Activated CD4-positive, alpha-beta T cell treated with anti-CD3 and anti-CD28 coated beads, Interleukin-2, amount 10 ng/mL, durations not matched to agents 24 days and 14 days (primary cell): ENCODE results near the gene ZNF525. TPM values are rescaled to one million over a fixed set of nuclear protein-coding genes. Genes with fewer than 3 reads are reported as not detected.
"Not testable (repeated sequence)": the region's sequence is repeated elsewhere in the genome, so short reads cannot be mapped to it uniquely, and the experiment has no call there.

Experiments
- DNase-seq: peaks from one replicate; pipeline ENCODE4 v3.0.0; 2022
- H3K27ac Mint-ChIP-seq: one replicate; pipeline ENCODE4 v1.8.0; 2022; ENCODE audit warnings: mild to moderate bottlenecking, mixed read lengths
- H3K27me3 Mint-ChIP-seq: one replicate; pipeline ENCODE4 v1.8.0; 2022; ENCODE audit warnings: mixed read lengths
- H3K36me3 Mint-ChIP-seq: one replicate; pipeline ENCODE4 v1.8.0; 2022; ENCODE audit warnings: low read depth, mild to moderate bottlenecking, mixed read lengths
- H3K4me1 Mint-ChIP-seq: one replicate; pipeline ENCODE4 v1.8.0; 2021; ENCODE audit warnings: mixed read lengths
- H3K4me3 Mint-ChIP-seq: one replicate; pipeline ENCODE4 v1.8.0; 2022; ENCODE audit warnings: mild to moderate bottlenecking, moderate library complexity, mixed read lengths
- H3K9me3 Mint-ChIP-seq: one replicate; pipeline ENCODE4 v1.8.0; 2021; ENCODE audit warnings: mixed read lengths
- intact Hi-C: fragments of 100-400 bp; cut with micrococcal nuclease; formaldehyde crosslinking; loops from one replicate; pipeline ENCODE4 v1.15.1; 2023
- total RNA-seq: library from RNA; stranded (reverse); gene quantifications from 2 replicates; pipeline ENCODE4 v1.2.3, GENCODE V29; 2022

The ZNF525 gene
- total RNA-seq: 18.3 and 19.4 TPM in 2 replicates

DNA sequence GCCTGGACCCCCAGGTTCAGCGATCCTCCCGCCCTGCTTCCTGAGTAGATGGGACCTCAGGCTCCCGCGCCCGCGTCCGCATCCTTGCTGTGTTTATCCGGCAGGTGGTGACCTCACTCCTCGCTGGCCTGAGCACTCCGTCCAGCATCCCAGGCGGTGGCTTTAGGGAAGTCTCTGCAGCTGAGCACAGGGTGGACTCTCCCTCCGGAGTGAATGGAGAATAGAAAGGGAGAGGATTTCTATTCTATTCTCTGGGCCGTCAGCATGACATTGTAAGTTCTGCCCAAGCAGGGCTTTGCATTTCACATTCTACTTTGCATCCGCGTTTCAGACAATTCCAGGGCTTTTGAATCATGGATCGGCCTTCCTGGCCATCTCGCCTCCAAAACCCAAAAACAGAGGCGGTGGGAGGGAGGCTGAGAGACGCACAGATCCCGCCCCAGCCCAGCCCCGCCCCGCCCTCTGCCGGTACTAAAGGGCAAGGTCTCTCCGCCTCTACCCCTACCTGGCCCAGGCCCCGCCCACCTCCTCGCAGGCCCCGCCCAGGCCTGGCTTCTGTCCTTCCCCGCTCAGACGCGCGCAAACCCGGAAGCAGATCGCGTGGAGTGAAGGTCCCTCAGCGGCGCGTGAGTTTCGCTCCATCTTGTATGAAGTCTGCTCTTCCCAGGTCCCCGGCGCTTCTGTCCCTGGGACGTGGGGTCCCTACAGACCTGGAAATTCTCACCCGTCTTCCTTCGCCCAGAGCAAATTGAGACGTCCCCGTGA is at the start of gene ZNF525:
Gene ZNF525 (plus strand): TSS at position 572 of the 765 bp plus-strand sequence. CDS start 6,577 bp downstream, outside the sequence.
- Mint-ChIP-seq H3K4me1 (peaks cover 15% of the 10 kb centered on the region), H3K36me3 (peaks cover 28% of the 10 kb centered on the region), H3K27ac (peak within 1 kb of the TSS; percentile 95), H3K4me3 (peak within 1 kb of the TSS; percentile 95), H3K27me3 (no peaks in the 10 kb centered on the region), H3K9me3 (peaks cover 19% of the 10 kb centered on the region)
- peak; percentile 99 for DNase-seq
- intact Hi-C loops: loop anchor here (1.0 kb wide), 4 partner anchors 30 to 262 kb away; partner anchors contain the start of genes ZNF160, ZNF765 and ZNF845

DNA sequence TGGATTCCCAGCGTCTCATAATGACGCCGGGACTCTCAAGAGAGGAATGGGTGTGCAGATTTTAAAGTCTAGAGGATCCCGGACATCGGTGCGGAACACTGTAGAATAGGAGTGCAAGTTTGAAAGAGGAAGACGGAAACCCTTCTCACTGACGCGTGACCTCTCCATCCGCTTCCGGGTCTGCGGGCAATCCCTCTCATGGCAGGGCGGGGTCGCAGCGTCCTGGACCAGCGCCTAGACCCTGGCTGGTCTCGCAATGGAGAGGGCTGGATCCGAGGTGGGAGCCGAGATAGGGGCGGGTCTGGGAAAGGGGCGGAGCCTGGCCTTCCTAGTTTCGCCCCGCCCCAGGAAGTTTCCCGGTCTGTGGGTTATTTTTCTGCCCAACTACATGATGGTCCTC is 36.5 kb upstream of the ZNF525 start:
- Mint-ChIP-seq H3K27ac (no peak overlapping the region), H3K36me3 (peaks cover 3% of the 10 kb centered on the region), H3K9me3 (peaks cover 32% of the 10 kb centered on the region), H3K4me3 (peak overlapping the region; percentile 28), H3K27me3 (no peaks in the 10 kb centered on the region), H3K4me1 (peaks cover 3% of the 10 kb centered on the region)
- intact Hi-C loops: no loop called here
- no peak for DNase-seq

DNA sequence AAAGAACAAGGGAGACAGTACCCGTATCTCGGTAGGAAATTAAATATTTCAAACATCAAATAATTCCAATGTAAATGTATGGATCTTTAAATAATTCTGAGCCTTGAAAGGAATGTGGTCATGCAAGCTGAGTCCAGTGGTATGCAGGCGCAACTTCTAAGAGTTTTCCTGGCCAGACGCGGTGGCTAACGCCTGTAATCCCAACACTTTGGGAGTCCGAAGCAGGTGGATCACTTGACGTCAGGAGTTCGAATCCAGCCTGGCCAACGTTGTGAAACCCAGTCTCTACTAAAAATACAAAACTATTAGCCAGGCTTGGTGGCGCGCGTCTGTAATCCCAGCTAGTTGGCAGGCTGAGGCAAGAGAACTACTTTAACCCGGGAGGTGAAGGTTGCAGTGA is 33.0 kb upstream of the ZNF525 start:
- intact Hi-C loops: no loop called here
- Mint-ChIP-seq H3K4me3 (peak overlapping the region; percentile 89), H3K36me3 (peaks cover 22% of the 10 kb centered on the region), H3K27me3 (no peaks in the 10 kb centered on the region), H3K27ac (no peak overlapping the region), H3K9me3 (peaks cover 28% of the 10 kb centered on the region), H3K4me1 (peaks cover 11% of the 10 kb centered on the region)
- DNase-seq: no peak

DNA sequence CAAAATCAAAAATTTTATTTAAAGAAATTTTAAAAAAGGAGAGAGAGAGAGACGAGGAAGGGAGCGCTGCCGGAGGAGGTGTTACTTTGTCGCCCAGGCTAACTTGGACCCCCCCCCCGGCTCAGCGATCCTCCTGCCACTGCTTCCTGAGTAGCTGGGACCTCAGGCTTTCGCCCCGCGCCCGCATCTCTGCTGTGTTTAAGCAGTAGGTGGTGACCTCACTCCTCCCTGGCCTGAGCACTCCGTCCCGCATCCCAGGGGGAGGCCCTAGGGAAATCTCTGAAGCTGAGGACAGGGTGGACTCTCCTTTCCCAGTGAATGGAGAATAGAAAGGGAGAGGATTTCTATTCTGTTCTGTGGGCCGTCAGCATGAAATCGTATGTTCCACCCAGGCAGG is 32.4 kb upstream of the ZNF525 start:
- intact Hi-C loops: loop anchor here (1.0 kb wide), 5 partner anchors 32 to 598 kb away; partner anchors contain the start of genes ZNF160, ZNF525, ZNF611 and ZNF665
- H3K27me3 Mint-ChIP-seq: no peaks in the 10 kb centered on the region
- peaks cover 29% of the 10 kb centered on the region for H3K9me3 Mint-ChIP-seq
- peak overlapping the region; percentile 41 for H3K27ac Mint-ChIP-seq
- DNase-seq: peak; percentile 78
- peaks cover 11% of the 10 kb centered on the region for H3K4me1 Mint-ChIP-seq
- peak overlapping the region; percentile 89 for H3K4me3 Mint-ChIP-seq
- peaks cover 27% of the 10 kb centered on the region for H3K36me3 Mint-ChIP-seq

DNA sequence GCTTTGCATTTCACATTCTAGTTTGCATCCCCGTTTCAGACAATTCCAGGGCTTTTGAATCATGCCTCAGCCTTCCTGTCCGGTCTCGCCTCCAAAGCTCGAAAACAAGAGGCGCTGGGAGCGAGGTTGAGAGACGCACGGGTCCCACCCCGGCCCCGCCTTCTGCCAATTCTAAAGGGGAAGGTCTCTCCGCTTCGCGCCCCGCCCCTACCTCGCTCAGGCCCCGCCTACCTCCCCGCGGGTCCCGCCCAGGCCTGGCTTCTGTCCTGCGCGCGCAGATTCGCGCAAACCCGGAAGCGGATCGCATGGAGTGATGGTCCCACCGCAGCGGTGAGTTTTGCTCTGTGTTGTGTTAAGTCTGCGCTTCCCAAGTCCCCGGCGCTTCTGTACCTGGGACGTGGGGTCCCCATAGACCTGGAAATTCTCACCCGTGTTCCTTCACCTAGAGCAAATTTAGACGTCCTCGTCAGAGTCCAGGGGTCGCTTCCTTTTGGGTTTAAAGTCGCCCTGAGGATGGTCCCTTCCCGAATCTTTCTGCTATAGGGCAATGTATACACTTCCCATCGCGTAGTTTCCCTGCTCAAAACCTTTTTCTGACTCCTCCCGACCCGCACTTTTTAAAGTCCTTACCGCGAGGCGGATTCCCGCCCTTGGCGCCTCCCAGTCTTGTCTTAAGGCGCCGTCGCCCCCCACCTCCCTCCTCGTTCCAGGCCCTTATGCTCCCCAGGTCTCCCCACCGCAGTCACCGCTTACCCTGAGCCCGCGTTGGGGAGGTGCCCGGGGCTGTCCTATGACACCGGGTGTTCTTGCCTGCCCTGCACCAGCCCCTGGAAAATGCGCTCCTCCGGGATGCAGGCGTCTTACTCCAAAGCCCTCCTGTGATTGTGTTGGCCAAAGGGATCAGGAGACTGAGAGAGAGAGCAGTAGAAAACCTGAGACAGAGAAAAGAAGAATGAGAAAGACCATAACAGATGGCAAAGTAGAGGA is 31.7 kb upstream of the ZNF525 start, which contains the start of gene ZNF845:
Gene ZNF845 (plus strand): TSS at position 287 of the 987 bp plus-strand sequence. CDS start 7,559 bp downstream, outside the sequence.
- H3K36me3 Mint-ChIP-seq: peaks cover 34% of the 10 kb centered on the region
- H3K27ac Mint-ChIP-seq: peak within 1 kb of the TSS; percentile 88
- peak; percentile 99 for DNase-seq
- no peaks in the 10 kb centered on the region for H3K27me3 Mint-ChIP-seq
- H3K4me3 Mint-ChIP-seq: peak within 1 kb of the TSS; percentile 89
- H3K9me3 Mint-ChIP-seq: peaks cover 22% of the 10 kb centered on the region
- intact Hi-C loops: loop anchor here (1.0 kb wide), 5 partner anchors 32 to 598 kb away; partner anchors contain the start of genes ZNF160, ZNF525, ZNF611 and ZNF665
- H3K4me1 Mint-ChIP-seq: peaks cover 11% of the 10 kb centered on the region

DNA sequence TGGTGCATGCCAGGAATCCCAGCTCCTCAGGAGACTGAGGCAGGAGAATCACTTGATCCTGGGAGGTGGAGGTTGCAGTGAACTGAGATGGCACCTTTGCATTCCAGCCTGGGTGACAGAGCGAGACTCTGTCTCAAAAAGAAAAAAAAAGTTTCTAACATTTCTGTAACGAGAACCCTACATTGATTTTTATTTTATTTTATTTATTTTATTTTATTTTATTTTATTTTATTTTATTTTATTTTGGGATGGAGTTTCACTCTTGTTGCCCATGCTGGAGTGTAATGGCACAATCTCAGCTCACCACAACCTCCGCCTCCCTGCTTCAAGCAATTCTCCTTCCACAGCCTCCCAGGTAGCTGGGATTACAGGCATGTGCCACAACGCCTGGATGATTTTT is 21.1 kb upstream of the ZNF525 start:
- H3K4me3 Mint-ChIP-seq, H3K27ac Mint-ChIP-seq, H3K4me1 Mint-ChIP-seq, H3K27me3 Mint-ChIP-seq, intact Hi-C loops, DNase-seq: not testable (repeated sequence)
- Mint-ChIP-seq H3K9me3 (peaks cover 33% of the 10 kb centered on the region), H3K36me3 (peaks cover 98% of the 10 kb centered on the region)

DNA sequence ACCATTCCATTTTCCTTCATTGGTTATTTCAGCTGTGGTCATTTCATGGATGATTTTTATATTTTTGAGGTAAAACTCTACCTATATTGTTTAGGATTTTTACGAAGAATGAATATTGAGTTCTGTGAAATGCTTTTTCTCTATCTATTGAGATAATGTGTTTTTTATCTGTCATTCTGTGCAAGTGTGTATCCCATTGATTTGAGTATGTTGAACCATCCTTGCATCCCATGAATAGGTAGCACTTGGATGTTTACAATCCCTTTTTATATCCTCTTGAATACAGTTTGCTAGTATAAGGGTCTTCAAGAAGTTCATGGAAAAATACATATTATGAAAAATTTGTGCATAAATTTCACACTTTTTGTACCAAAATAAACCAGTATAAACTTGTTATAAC is 9.8 kb upstream of the ZNF525 start:
- Mint-ChIP-seq H3K4me1 (no peaks in the 10 kb centered on the region), H3K27me3 (no peaks in the 10 kb centered on the region), H3K36me3 (peaks cover 53% of the 10 kb centered on the region), H3K27ac (no peak overlapping the region), H3K9me3 (peaks cover 39% of the 10 kb centered on the region), H3K4me3 (no peak overlapping the region)
- intact Hi-C loops: no loop called here
- DNase-seq: no peak

DNA sequence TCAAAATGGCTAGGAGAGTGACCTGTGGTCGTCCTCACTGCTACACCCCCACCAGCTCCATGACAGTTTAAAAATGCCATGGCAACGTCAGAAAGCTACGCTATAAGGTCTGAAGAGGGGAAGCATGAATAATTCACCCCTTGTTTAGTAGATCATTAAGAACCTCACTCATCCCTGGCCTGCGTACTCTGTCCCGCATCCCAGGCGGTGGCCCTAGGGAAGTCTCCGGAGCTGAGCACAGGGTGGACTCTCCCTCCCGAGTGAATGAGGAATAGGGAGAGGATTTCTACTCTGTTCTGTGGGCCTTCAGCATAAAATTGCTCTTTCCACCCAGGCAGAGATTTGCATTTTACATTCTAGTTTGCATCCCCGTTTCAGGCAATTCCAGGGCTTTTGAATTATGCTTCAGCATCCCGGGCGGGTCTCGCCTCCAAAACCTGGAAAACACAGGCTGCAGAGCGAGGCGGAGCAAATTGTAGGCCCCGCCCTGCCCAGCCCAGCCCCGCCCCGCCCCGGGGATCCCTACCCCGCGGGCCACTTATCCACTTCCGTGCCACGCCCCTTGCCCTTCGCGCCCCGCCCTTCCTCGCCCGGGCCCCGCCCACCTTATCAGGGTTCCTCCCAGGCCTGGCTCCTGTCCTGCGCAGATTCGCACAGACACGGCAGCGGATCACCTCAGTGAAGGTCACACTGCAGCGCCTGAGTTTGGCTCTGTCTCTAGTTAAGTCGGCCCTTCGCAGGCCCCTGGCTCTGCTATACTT is 7.5 kb upstream of the ZNF525 start:
- no peak overlapping the region for H3K4me3 Mint-ChIP-seq
- intact Hi-C loops: no loop called here
- H3K9me3 Mint-ChIP-seq: peaks cover 32% of the 10 kb centered on the region
- no peak for DNase-seq
- H3K4me1 Mint-ChIP-seq: no peaks in the 10 kb centered on the region
- H3K27ac Mint-ChIP-seq: no peak overlapping the region
- no peaks in the 10 kb centered on the region for H3K27me3 Mint-ChIP-seq
- peaks cover 30% of the 10 kb centered on the region for H3K36me3 Mint-ChIP-seq

DNA sequence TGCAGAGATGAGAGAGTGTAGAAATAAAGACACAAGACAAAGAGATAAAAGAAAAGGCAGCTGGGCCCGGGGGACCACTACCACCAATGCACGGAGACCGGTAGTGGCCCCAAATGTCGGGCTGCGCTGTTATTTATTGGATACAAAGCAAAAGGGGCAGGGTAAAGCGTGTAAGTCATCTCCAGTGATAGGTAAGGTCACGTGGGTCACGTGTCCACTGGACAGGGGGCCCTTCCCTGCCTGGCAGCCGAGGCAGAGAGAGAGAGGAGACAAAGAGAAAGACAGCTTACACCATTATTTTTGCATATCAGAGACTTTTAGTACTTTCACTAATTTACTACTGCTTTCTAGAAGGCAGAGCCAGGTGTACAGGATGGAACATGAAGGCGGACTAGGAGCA is 5.4 kb upstream of the ZNF525 start:
- H3K27ac Mint-ChIP-seq, DNase-seq, H3K27me3 Mint-ChIP-seq, H3K4me3 Mint-ChIP-seq, H3K4me1 Mint-ChIP-seq, intact Hi-C loops: not testable (repeated sequence)
- H3K36me3 Mint-ChIP-seq: peaks cover 18% of the 10 kb centered on the region
- peaks cover 21% of the 10 kb centered on the region for H3K9me3 Mint-ChIP-seq

DNA sequence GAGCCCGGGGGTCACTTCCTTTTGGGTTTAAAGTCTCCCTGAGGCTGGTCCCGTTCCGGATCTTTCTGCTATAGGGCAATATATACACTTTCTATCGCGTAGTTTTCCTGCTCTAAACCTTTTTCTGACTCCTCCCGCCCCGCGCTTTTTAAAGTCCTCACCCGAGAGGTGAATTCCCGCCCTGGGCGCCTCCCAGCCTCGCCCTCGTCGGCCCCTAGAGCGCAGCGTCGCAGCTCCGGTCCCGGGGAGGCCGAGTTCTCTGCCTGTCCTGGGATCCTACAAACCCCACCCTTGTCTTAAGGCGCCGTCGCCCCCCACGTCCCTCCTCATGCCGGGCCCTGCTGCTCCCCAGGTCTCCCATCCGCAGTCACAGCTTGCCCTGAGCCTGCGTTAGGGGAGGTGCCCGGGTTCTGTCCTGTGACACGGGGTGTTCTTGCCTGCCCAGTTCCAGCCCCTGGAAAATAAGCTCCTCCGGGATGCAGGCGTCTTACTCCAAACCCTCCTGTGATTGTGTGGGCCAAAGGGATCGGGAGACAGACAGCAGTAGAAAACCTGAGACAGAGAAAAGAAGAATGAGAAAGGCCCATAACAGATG is 491 bp downstream of the ZNF525 start:
- H3K4me3 Mint-ChIP-seq: peak overlapping the region; percentile 95
- intact Hi-C loops: loop anchor here (1.0 kb wide), 4 partner anchors 29 to 263 kb away; partner anchors contain the start of genes ZNF160, ZNF765 and ZNF845
- peaks cover 22% of the 10 kb centered on the region for H3K9me3 Mint-ChIP-seq
- no peaks in the 10 kb centered on the region for H3K27me3 Mint-ChIP-seq
- peaks cover 15% of the 10 kb centered on the region for H3K4me1 Mint-ChIP-seq
- peaks cover 35% of the 10 kb centered on the region for H3K36me3 Mint-ChIP-seq
- H3K27ac Mint-ChIP-seq: peak overlapping the region; percentile 95
- no peak for DNase-seq

DNA sequence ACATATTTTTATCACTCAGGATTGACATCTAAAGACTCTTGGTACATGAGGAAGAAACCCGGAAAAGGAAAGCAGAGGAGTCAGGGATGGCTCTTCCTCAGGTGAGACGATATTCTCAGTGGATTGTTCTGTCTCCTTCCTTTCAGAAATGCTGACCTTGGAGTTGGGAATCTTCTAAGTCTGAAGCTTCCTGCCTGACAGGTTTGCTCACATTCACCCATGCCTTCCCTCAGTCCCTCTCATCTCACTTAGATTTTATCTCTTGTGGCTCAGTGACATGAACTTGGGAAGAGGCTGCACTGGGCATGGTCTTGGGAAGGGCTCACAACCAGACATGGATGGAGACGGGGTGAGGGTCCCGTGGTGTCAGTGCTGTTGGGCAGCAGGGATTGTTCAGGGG is 6.7 kb downstream of the ZNF525 start:
- H3K4me3 Mint-ChIP-seq: no peak overlapping the region
- H3K4me1 Mint-ChIP-seq: peaks cover 4% of the 10 kb centered on the region
- H3K27ac Mint-ChIP-seq: no peak overlapping the region
- H3K36me3 Mint-ChIP-seq: peaks cover 84% of the 10 kb centered on the region
- intact Hi-C loops: no loop called here
- DNase-seq: no peak
- no peaks in the 10 kb centered on the region for H3K27me3 Mint-ChIP-seq
- H3K9me3 Mint-ChIP-seq: peaks cover 28% of the 10 kb centered on the region

DNA sequence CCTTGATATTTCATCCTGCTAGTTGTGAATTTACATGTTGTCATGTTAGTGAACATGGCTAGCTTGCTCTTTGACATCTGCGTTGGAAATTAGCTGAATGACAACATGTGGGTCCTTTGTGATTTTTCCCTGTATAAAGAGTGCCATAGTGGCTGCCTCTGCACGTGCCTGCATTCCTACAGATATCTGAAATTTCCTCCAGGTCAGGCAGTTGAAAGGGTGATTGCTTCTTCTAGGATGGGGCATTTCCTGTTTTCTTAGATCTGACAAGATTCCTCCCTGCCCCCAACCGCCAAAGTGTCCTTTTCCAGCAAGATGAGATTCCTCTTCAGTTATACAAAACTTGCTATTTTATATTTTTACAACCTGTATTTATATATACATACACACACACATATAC is 8.8 kb downstream of the ZNF525 start:
- Mint-ChIP-seq H3K36me3 (peaks cover 86% of the 10 kb centered on the region), H3K4me1 (no peaks in the 10 kb centered on the region), H3K27ac (no peak overlapping the region), H3K4me3 (no peak overlapping the region), H3K27me3 (no peaks in the 10 kb centered on the region), H3K9me3 (peaks cover 24% of the 10 kb centered on the region)
- intact Hi-C loops: no loop called here
- DNase-seq: no peak

DNA sequence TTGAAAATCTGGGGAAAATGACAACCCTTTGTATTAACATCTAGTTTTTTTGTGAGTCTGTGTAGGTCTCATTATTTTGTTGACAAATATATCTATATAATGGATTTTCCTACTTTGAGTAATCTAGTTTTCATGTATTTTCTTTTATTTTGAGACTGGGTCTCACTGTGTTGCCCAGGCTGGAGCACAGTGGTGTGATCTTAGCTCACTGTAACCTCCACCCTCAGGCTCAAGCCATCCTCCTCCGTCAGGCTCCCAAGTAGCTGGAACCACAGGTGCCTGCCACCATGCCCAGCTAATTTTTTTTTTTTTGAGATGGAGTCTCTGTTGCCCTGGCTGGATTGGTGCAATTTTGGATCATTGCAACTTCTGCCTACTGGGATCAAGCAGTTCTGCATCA is 9.2 kb downstream of the ZNF525 start:
- intact Hi-C loops: no loop called here

More for the DNA sequence above, 9.2 kb downstream of the ZNF525 start:
- Mint-ChIP-seq H3K27me3 (no peaks in the 10 kb centered on the region), H3K9me3 (peaks cover 24% of the 10 kb centered on the region), H3K4me3 (no peak overlapping the region), H3K36me3 (peaks cover 88% of the 10 kb centered on the region), H3K27ac (no peak overlapping the region), H3K4me1 (no peaks in the 10 kb centered on the region)
- DNase-seq: no peak
